ENCODE data around the gene ACER3. TPM values are rescaled to one million over a fixed set of nuclear protein-coding genes. Genes with fewer than 3 reads are reported as not detected.

ACER3 gene
- total RNA-seq, 1 donor from 2014 or later = 56.7 TPM

DNA sequence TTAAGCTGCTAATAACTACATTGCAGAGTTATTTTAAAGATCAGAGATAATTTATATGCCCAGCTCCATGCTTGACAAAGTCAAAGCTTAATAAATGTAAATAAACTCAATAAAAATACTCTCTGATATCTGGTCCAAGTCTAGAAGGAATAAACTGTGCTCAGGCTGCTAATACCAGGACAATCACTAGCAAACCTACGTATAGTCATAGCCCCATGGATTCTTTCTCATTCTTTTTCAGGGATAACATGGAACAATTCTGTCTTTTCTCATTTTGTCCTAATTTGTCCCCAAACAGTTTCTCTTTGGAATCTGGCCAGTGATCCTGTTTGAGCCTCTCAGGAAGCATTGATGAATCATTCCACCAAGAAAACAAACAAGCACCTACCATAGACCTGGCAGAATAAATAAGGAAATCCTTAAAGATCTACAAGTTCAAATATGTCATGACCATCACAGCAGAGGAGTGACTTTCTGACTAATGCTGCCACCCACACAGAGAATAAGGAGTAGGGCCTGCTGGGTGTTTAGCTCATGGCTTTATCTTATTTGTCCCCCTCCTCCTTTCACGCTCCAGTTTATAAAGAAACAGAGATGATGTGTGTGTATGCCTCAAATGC lies 159.4 kb downstream of the ACER3 start:
- intact Hi-C loops (cut with DNase I) = no loop called here
- DNase-seq (ENCODE audit: low spot score) (no peak), ATAC-seq (no peak)

DNA sequence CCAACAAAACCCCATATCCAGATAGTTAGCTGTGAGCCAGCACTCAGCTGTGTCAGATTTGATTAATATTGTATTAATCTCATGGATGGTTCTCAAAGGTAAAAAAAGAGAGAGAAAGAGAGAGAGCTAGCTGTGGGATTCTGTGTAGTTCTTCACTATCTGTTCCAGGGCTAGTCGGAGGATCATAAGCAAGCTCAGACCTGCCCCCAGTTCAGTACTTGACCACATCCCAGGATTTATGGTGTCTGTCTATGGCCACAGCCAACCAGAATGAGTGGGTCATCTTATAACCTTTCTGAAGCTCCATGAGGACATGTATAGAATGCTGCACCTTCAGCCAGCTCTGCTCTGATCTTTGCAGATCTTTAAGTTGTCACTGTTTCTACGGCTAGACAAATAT lies 160.0 kb downstream of the ACER3 start:
- DNase-seq (ENCODE audit: low spot score) = no peak
- no peak for ATAC-seq
- intact Hi-C loops (cut with DNase I) = no loop called here

DNA sequence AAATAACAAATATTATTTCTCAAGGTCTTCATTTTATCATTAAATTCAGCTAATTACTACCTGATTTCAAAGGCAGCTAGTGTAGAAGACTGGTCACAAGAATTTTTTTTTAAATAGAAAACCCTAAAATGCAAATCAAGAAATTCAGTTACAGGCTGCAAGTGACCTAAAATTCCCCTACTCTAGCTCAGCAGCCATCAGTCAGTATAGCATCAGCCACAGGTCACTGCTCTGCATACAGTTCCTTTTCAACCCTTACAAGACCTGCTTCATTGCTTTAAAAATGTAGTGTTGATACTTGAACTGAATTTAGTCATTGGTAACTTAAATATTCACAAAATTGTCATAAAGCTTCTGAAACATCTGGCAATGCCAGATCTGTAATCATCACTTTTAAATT lies 164.0 kb downstream of the ACER3 start:
- intact Hi-C loops (cut with DNase I) = no loop called here
- ATAC-seq (no peak), DNase-seq (ENCODE audit: low spot score) (no peak)

DNA sequence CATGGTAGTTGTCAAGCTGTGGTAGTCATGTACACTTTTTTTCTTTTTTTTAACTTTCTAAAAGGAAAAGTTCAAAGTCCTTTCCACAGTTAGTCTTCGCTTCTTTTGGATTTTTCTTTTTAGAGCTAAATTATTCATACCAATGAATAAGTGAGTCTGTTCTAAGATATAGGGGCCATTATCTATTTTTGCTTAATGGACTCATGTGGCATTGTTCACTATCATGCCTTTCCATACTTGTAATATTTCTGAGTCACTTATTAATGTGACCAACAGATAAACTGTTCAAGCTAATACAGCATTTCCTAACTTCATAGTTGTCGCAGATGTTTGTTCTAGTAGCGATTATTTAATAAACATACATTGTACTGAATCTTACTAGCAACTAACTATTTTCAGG lies 165.5 kb downstream of the ACER3 start:
- intact Hi-C loops (cut with DNase I) = no loop called here
- no peak for ATAC-seq
- no peak for DNase-seq (ENCODE audit: low spot score)

DNA sequence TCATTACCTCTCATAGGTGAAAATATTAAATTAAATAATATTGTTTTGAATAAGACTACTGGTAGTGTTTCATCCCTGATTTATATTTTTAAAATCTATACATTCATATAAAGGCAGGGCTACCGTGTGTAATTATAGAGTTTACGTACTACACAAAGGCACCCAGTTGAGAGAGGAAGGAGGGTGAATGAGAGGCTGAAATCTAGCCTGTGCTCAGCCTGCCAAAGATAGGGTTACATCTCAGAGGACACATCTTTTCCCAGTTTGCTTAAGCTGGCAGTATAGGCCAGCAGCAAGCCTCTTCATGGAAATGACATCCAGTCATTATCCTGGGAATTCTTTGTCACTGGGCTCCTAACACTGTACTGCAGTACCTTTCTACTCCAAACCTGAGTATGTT lies 166.0 kb downstream of the ACER3 start:
- no peak for DNase-seq (ENCODE audit: low spot score)
- intact Hi-C loops (cut with DNase I) = no loop called here
- ATAC-seq = no peak

DNA sequence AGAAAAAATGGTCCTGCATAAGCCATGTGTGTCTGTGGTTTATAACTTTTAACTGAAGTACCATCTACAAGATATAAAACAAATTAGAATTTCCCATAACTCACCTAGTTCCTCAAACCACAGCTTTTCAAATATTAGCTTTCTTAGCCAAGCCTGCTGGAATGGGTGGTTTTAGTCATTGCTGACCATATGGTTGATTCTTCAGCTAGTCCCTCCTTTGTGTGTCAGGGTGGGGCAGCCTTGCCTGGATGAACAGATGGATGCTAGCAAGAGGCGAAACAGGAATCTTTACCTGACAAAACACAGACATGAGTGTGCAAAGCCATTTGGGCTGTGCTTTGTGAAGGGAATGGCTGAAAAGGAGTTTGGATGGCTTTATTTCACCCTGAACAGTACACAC lies 166.6 kb downstream of the ACER3 start:
- ATAC-seq (no peak), DNase-seq (ENCODE audit: low spot score) (no peak)
- intact Hi-C loops (cut with DNase I) = no loop called here

DNA sequence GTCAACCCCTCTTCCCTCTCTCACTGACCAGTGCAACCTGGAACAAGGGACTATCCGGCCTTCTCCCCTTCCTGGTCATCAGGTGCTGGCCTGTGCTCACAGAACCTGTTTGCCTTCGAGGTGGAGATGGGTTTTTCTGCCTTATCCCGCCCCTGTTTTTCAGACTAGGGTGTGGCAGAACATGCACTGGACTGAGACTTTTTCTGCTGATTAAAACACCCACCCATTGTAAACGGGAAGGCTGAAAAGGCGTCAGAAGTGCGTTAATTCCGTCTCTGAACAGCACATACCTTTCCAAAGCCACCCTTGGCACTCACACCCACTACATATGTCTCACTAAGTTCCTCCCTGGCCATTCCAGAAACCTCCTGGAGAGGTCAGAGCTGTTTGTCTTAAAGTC lies 169.1 kb downstream of the ACER3 start:
- intact Hi-C loops (cut with DNase I) = no loop called here
- DNase-seq (ENCODE audit: low spot score) = no peak
- ATAC-seq = no peak

DNA sequence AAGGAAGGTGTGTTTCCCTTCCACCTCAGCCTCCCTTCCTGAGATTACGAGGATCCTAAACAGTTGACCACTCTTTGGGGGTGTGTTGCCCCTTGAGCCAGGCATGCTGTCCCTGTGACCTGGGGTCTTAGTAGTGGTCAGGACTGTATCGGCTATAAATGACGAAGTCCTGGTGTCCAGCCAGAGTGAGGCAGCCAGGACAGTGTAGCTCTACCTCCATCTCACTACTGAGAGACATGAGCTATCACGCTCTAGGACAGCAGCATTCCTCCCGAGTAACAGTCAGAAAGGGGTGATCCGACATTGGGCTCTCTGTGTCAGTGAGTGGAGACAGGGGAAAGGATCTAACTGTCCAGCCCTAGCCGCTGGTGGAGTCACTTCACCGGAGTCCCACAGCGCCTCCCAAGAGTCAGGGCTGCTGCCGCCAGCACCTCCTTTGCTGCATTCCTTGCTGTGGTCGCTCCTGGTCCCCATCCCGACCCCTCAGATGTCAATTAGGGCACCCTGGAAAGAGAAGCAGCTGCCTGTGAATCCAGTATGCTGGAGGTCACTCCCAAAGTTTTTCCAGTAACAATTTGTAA lies 170.2 kb downstream of the ACER3 start:
- intact Hi-C loops (cut with DNase I) = no loop called here
- no peak for ATAC-seq
- DNase-seq (ENCODE audit: low spot score) = no peak

DNA sequence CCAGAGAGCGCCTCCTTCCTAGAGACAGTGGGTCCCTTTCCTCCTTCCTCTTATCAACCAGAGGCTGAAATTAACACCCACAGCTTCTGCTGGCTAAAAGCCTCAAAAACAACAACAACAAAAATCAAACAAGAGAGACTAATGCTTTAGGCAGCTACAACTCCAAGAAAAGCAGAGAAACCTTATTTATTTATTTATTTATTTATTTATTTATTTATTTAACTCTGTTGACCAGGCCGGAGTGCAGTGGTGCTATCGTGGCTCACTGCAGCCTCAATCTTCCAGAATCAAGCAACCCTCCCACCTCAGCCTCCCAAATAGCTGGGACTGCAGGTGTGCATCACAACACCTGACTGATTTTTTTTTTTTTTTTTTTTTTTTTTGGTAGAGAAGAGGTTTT lies 170.9 kb downstream of the ACER3 start:
- intact Hi-C loops (cut with DNase I) = no loop called here
- ATAC-seq (no peak), DNase-seq (ENCODE audit: low spot score) (no peak)

DNA sequence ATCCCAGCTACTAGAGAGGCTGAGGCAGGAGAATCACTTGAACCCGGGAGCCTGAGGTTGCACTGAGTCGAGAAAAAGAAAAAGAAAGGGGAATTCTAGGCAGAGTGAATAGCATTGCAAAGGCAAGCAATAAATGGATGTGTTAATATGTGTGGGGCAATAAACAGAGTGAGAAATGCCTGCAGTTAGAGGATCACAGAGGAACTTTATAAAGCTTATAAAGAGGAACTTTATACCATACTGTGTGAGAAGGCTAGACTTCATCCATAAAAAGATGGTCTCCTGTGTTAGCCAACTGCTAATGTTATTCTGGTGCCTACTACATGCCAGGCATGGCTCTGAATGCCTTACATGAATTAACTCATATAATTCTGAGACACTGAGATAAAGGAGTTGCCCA lies 174.3 kb downstream of the ACER3 start:
- no peak for DNase-seq (ENCODE audit: low spot score)
- no peak for ATAC-seq
- intact Hi-C loops (cut with DNase I) = no loop called here

DNA sequence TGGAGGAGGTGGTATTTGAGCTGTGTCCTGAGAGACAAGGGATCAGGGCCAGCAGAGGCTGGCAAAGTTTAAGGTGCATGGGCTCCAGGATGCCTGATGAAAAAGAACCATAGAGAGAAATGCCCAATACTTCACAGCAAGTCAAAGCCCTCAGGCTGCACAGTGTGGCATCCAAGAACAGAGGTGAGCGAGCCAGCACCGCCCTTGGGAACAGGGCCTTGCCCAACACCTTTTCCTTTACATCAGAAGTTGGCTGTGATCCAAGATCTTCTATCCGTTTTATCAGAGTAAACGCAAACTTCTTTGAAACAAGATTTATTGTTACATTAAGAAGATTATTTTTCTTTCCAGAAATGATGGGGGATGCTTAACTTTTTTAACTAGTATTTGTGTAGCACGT lies 174.9 kb downstream of the ACER3 start:
- intact Hi-C loops (cut with DNase I) = no loop called here
- ATAC-seq = no peak
- DNase-seq (ENCODE audit: low spot score) = no peak

DNA sequence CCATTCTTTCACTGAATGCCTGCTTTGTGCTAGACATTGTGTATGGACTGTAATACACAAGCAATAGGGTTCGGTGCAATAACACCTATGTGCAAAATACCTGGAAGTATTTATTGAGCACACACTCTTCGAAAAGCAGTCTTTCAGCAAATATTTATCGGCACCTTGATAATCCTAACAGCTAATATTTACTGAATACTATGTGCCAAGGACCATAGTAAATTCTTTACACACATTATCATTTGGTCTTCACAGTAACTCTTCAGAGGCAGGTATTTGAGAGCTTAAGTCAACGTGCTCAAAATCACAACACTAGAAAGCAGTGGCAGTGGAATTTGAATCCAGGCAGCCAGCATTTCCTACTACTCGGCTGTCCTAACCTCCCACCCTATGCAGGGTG lies 175.7 kb downstream of the ACER3 start:
- ATAC-seq = no peak
- intact Hi-C loops (cut with DNase I) = no loop called here
- DNase-seq (ENCODE audit: low spot score) = no peak

DNA sequence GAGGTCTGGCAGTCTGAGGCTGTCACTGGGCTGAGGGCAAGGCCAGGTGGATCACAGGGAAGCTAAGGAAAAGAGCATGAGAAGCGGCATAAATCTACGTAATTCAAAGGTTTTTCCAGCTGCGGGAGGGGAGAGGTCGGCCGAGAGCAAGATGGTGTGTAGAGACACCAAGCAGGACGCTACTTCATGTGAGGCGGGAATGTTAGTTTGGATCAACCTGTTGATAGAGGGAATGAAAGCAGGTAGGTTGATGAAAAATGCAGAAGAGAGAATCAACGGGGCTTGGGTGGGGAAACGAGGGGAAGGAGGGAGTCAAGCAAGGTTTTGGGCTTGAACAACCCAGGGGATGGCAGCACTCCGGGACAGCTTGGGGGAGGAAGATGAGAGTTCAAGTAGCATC lies 176.3 kb downstream of the ACER3 start:
- no peak for DNase-seq (ENCODE audit: low spot score)
- ATAC-seq = no peak
- intact Hi-C loops (cut with DNase I) = no loop called here

DNA sequence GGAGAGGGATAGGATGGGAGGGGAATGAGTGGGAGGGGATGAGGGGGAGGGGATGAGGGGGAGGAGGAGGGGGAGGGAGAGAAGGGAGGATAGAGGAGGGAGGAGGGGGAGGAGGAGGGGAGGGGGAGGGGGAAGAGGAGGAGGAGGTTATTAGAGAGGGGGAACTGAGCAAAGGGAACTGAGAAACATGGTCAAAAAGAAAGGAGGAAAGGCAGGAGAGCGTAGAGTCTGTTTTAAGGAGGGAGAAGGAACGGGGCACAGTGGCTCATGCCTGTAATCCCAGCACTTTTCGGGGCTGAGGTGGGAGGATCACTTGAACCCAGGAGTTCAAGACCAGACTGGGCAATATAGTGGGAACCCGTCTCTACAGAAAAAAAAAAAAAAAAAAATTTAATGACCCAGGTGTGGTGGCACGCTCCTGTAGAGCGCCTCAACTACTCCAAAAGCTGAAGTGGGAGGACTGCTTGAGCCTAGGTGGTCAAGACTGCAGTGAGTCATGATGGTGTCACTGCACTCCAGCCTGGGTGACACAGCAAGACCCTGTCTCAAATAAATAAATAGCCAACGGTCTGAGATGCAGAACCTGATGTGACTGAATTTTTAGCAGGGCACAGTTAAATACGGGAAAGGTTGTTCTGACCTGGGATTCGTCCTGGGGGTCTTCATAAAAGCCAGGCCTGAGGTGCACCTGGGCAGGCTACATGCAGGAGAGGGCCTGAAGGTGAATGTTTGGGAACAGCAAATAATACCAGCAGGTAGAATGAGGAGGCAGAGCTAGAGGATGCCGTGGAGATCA lies 177.5 kb downstream of the ACER3 start:
- intact Hi-C loops (cut with DNase I) = no loop called here
- no peak for ATAC-seq

DNA sequence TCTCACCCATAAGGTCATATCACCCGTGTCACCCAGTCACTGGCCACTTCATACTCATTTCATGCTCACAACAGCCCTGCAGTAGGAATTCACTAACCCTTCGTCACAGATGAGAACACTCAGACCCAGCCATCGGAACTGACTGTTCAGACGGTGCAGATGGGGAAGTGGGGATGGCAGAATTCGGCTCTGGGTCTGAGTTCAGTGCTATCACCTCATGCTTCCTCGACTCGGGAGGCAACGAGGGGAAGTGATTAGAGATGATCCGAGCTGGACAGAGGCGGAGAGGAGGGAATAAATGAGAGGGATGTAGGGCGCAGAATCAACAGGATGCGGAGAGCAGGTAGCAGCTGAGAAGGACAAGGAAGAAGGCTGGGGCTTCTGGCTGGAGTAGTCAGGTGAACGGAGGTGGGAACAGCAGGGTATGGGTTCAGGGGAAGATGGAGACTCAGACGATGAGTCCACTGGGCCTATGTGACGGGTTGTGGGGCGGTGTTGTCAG lies 178.2 kb downstream of the ACER3 start:
- ATAC-seq (no peak), DNase-seq (ENCODE audit: low spot score) (no peak)
- intact Hi-C loops (cut with DNase I) = no loop called here

More for the DNA sequence above, 177.5 kb downstream of the ACER3 start:
- no peak for DNase-seq (ENCODE audit: low spot score)

DNA sequence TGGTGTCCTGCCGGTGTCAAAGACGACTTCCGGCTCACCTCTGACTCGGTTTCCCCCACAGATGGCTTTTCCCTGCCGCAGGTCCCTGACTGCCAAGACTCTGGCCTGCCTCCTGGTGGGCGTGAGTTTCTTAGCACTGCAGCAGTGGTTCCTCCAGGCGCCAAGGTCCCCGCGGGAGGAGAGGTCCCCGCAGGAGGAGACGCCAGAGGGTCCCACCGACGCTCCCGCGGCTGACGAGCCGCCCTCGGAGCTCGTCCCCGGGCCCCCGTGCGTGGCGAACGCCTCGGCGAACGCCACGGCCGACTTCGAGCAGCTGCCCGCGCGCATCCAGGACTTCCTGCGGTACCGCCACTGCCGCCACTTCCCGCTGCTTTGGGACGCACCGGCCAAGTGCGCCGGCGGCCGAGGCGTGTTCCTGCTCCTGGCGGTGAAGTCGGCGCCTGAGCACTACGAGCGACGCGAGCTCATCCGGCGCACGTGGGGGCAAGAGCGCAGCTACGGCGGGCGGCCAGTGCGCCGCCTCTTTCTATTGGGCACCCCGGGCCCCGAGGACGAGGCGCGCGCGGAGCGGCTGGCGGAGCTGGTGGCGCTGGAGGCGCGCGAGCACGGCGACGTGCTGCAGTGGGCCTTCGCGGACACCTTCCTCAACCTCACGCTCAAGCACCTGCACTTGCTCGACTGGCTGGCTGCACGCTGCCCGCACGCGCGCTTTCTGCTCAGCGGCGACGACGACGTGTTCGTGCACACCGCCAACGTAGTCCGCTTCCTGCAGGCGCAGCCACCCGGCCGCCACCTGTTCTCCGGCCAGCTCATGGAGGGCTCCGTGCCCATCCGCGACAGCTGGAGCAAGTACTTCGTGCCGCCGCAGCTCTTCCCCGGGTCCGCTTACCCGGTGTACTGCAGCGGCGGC lies 179.0 kb downstream of the ACER3 start:
- ATAC-seq = peak; percentile 51
- intact Hi-C loops (cut with DNase I) = loop anchor here (10.0 kb wide), 1 partner anchor 235 kb away; no protein-coding TSS in a partner anchor
- DNase-seq (ENCODE audit: low spot score) = peak; percentile 65

DNA sequence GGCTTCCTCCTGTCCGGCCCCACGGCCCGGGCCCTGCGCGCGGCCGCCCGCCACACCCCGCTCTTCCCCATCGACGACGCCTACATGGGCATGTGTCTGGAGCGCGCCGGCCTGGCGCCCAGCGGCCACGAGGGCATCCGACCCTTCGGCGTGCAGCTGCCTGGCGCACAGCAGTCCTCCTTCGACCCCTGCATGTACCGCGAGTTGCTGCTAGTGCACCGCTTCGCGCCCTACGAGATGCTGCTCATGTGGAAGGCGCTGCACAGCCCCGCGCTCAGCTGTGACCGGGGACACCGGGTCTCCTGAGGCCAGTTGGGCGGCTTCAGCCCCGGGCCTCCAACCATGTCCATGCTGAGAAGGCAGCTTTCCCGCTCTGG lies 179.7 kb downstream of the ACER3 start:
- intact Hi-C loops (cut with DNase I) = loop anchor here (10.0 kb wide), 1 partner anchor 236 kb away; no protein-coding TSS in a partner anchor
- DNase-seq (ENCODE audit: low spot score) (no peak), ATAC-seq (no peak)

DNA sequence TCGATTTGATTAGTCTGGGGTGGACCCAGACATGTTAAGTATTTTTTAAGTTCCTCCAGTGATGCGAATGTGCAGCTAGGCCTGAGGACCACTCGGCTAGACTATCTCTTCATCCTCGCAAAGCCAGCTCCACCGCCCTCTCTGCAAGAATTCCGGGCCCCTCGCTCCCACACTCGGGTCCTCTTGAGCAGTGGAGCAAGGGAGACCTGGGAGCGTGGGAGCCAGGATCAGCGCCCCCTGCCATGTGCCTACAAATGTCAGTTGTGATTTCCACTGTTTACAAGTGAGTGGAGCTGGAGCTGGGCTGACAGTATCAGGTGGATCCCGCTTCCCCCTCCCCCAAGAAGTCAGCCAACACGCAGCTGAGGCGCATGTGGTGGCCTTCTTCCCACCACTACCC lies 180.2 kb downstream of the ACER3 start:
- no peak for DNase-seq (ENCODE audit: low spot score)
- no peak for ATAC-seq
- intact Hi-C loops (cut with DNase I) = loop anchor here (10.0 kb wide), 1 partner anchor 236 kb away; no protein-coding TSS in a partner anchor

DNA sequence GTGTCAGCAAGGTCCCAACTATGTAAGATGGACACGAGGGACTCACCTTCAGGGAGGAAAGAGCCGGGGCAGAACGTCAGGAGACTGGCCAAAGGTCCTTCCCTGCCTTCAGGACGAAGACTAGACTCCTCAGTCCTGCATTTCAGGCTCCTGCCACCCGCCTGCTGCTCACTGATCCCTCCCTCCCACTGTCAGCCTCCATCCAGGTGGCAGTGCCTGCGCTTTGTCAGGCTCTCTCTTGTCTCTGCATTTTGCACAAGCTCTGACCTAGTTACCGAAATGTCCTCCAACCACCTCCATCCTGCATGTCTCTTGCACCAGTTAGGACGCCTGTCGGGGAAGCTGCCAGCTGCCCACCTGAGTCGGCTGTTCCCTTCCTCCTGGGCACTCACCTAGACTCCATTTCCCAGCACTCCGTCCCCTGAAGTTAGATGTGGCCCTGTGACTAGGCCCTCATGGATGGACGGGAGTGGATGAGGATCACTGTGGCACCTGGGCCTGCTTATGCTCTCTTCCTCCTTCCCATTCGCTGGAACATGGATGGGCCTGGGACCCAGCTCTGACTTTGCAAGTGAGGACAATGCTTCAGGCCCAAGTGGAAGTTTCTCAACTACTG lies 181.5 kb downstream of the ACER3 start:
- intact Hi-C loops (cut with DNase I) = loop anchor here (10.0 kb wide), 1 partner anchor 237 kb away; no protein-coding TSS in a partner anchor
- ATAC-seq (no peak), DNase-seq (ENCODE audit: low spot score) (no peak)

All from sciatic nerve (tissue), 2 donors.